ENCODE data around the gene SPPL3.

SPPL3 gene

GRCh38 chr12:120874547-120875245 lies 29.5 kb downstream of the SPPL3 start:
- no peak for DNase-seq (ENCODE audit: low read depth in 2 of 2)

- DNase-seq (ENCODE audit: low read depth in 2 of 2), result no peak
Measured at GRCh38 chr12:120873226-120873625, 30.9 kb downstream of the SPPL3 start.

- DNase-seq (ENCODE audit: low read depth in 2 of 2), result no peak
Measured at GRCh38 chr12:120872487-120872886, 31.7 kb downstream of the SPPL3 start.

- no peak for DNase-seq (ENCODE audit: low read depth in 2 of 2)
Measured at GRCh38 chr12:120870415-120870814, 33.7 kb downstream of the SPPL3 start.

GRCh38 chr12:120869376-120869775 lies 34.8 kb downstream of the SPPL3 start:
- DNase-seq (ENCODE audit: low read depth in 2 of 2), result no peak

- no peak for DNase-seq (ENCODE audit: low read depth in 2 of 2)
Measured at GRCh38 chr12:120866108-120866507, 38.0 kb downstream of the SPPL3 start.

- DNase-seq (ENCODE audit: low read depth in 2 of 2), result no peak
Measured at GRCh38 chr12:120865098-120865497, 39.1 kb downstream of the SPPL3 start.

- no peak for DNase-seq (ENCODE audit: low read depth in 2 of 2)
Measured at GRCh38 chr12:120862664-120863063, 41.5 kb downstream of the SPPL3 start.

GRCh38 chr12:120861074-120861795 lies 42.9 kb downstream of the SPPL3 start:
- DNase-seq (ENCODE audit: low read depth in 2 of 2), result no peak

- DNase-seq (ENCODE audit: low read depth in 2 of 2), result no peak
Measured at GRCh38 chr12:120858306-120859088, 45.7 kb downstream of the SPPL3 start.

- DNase-seq (ENCODE audit: low read depth in 2 of 2), result no peak
Measured at GRCh38 chr12:120856980-120857379, 47.2 kb downstream of the SPPL3 start.

- DNase-seq (ENCODE audit: low read depth in 2 of 2), result no peak
Measured at GRCh38 chr12:120855823-120856588, 48.2 kb downstream of the SPPL3 start.

- DNase-seq (ENCODE audit: low read depth in 2 of 2), result no peak
Measured at GRCh38 chr12:120854804-120855203, 49.4 kb downstream of the SPPL3 start.

- no peak for DNase-seq (ENCODE audit: low read depth in 2 of 2)
Measured at GRCh38 chr12:120853188-120853587, 51.0 kb downstream of the SPPL3 start.

- no peak for DNase-seq (ENCODE audit: low read depth in 2 of 2)
Measured at GRCh38 chr12:120851944-120852343, 52.2 kb downstream of the SPPL3 start.

GRCh38 chr12:120851444-120851843 lies 52.7 kb downstream of the SPPL3 start:
- no peak for DNase-seq (ENCODE audit: low read depth in 2 of 2)

GRCh38 chr12:120849765-120850164 lies 54.4 kb downstream of the SPPL3 start:
- DNase-seq (ENCODE audit: low read depth in 2 of 2), result no peak

- DNase-seq (ENCODE audit: low read depth in 2 of 2), result no peak
Measured at GRCh38 chr12:120847814-120848213, 56.3 kb downstream of the SPPL3 start.

- no peak for DNase-seq (ENCODE audit: low read depth in 2 of 2)
Measured at GRCh38 chr12:120847392-120847791, 56.8 kb downstream of the SPPL3 start.

GRCh38 chr12:120846721-120847120 lies 57.4 kb downstream of the SPPL3 start:
- no peak for DNase-seq (ENCODE audit: low read depth in 2 of 2)

GRCh38 chr12:120845696-120846095 lies 58.5 kb downstream of the SPPL3 start:
- no peak for DNase-seq (ENCODE audit: low read depth in 2 of 2)
